Osteoblast (primary cell): ENCODE measurements around the gene PGBD1. TPM values are rescaled to one million over a fixed set of nuclear protein-coding genes. Genes with fewer than 3 reads are reported as not detected.
"Not testable (repeated sequence)": the region's sequence is repeated elsewhere in the genome, so short reads cannot be mapped to it uniquely, and the experiment has no call there.

Source experiments
- DNase-seq: peaks from one replicate; pipeline ENCODE4 v3.0.0; 2011; ENCODE audit warnings: low spot score, mixed read lengths; ENCODE audit not compliant: insufficient read length; ENCODE audit errors: missing footprints
- H2AFZ ChIP-seq: 2 replicates; pipeline ENCODE4 v1.6.0; 2011; ENCODE audit warnings: mild to moderate bottlenecking, low read length
- H3K27ac ChIP-seq: 2 replicates; pipeline ENCODE4 v1.5.1; 2011; ENCODE audit warnings: mild to moderate bottlenecking, low read depth, low read length, moderate library complexity
- H3K27me3 ChIP-seq: 2 replicates; pipeline ENCODE4 v1.6.0; 2012; ENCODE audit warnings: mild to moderate bottlenecking, control low read depth, inconsistent platforms, low read length, moderate library complexity; ENCODE audit not compliant: insufficient read depth
- H3K36me3 ChIP-seq: 2 replicates; pipeline ENCODE4 v1.5.1; 2011; ENCODE audit warnings: mild to moderate bottlenecking, low read length, control low read depth, moderate library complexity; ENCODE audit not compliant: insufficient read depth
- H3K4me1 ChIP-seq: 2 replicates; pipeline ENCODE4 v1.5.1; 2011; ENCODE audit warnings: mild to moderate bottlenecking, low read length, control low read depth, moderate library complexity; ENCODE audit not compliant: insufficient read depth
- H3K4me2 ChIP-seq: 2 replicates; pipeline ENCODE4 v1.6.0; 2011; ENCODE audit warnings: mild to moderate bottlenecking, low read length; ENCODE audit not compliant: insufficient read depth
- H3K4me3 ChIP-seq: fragments of 200-600 bp; sonication (generic); 3 replicates; pipeline ENCODE4 v1.5.1; 2012; ENCODE audit warnings: mild to moderate bottlenecking, low read length, inconsistent platforms; ENCODE audit not compliant: insufficient read depth
- H3K79me2 ChIP-seq: 2 replicates; pipeline ENCODE4 v1.6.0; 2012; ENCODE audit warnings: mild to moderate bottlenecking, low read length, control low read depth, inconsistent platforms; ENCODE audit not compliant: insufficient read depth
- H3K9me3 ChIP-seq: 2 replicates; pipeline ENCODE4 v1.5.1; 2011; ENCODE audit warnings: low read depth, low read length, control low read depth
- H4K20me1 ChIP-seq: 2 replicates; pipeline ENCODE4 v1.6.0; 2012; ENCODE audit warnings: mild to moderate bottlenecking, low read length, control low read depth; ENCODE audit not compliant: insufficient read depth
- total RNA-seq: library from RNA; depleted of rRNA; stranded (reverse); fragments of >200 nt; gene quantifications from 2 replicates; pipeline ENCODE4 v1.2.3, GENCODE V29; 2012
- TF ChIP-seq, protein P1 (sequence below): IDR thresholded peaks from 2 replicates; pipeline ENCODE4 v1.5.1; 2011; ENCODE audit warnings: mild to moderate bottlenecking, low read depth, low read length, moderate library complexity; ENCODE audit errors: extremely low read depth

Gene PGBD1
- total RNA-seq, 1 donor: 6.2 TPM

DNA sequence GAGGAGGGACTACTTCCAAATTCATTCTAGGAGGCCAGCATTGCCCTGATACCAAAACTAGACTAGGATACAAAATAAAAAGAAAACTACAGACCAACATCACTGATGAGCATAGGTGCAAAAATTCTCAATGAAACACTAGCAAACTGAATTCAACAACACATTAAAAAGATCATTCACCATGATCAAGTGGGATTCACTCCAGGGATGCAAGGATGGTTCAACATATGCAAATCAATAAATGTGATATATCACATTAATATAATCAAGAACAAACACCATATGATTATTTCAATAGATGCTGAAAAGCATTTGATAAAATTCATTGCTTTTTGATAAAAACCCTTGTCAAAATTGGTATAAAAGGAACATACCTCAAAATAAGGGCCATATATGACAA, 10.2 kb downstream of the PGBD1 start:
- Histone ChIP-seq H3K36me3 (no peaks in the 10 kb centered on the region), H3K79me2 (no peaks in the 10 kb centered on the region), H3K27ac (no peak overlapping the region), H3K9me3 (no peaks in the 10 kb centered on the region), H2AFZ (no peak overlapping the region), H3K4me3 (no peak overlapping the region), H3K27me3 (no peaks in the 10 kb centered on the region), H3K4me2 (no peak overlapping the region), H4K20me1 (no peaks in the 10 kb centered on the region), H3K4me1 (no peaks in the 10 kb centered on the region)
- TF ChIP-seq, protein P1, sequence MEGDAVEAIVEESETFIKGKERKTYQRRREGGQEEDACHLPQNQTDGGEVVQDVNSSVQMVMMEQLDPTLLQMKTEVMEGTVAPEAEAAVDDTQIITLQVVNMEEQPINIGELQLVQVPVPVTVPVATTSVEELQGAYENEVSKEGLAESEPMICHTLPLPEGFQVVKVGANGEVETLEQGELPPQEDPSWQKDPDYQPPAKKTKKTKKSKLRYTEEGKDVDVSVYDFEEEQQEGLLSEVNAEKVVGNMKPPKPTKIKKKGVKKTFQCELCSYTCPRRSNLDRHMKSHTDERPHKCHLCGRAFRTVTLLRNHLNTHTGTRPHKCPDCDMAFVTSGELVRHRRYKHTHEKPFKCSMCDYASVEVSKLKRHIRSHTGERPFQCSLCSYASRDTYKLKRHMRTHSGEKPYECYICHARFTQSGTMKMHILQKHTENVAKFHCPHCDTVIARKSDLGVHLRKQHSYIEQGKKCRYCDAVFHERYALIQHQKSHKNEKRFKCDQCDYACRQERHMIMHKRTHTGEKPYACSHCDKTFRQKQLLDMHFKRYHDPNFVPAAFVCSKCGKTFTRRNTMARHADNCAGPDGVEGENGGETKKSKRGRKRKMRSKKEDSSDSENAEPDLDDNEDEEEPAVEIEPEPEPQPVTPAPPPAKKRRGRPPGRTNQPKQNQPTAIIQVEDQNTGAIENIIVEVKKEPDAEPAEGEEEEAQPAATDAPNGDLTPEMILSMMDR: no peak
- no peak for DNase-seq

GRCh38 chr6:28295326-28295725, 14.0 kb downstream of the PGBD1 start:
- H2AFZ ChIP-seq: no peak overlapping the region
- no peak for DNase-seq
- TF ChIP-seq, protein P1: no peak
- no peaks in the 10 kb centered on the region for H3K36me3 ChIP-seq
- no peaks in the 10 kb centered on the region for H3K79me2 ChIP-seq
- no peak overlapping the region for H3K4me2 ChIP-seq
- H3K27me3 ChIP-seq: no peaks in the 10 kb centered on the region
- H3K4me3 ChIP-seq: no peak overlapping the region
- H3K4me1 ChIP-seq: no peaks in the 10 kb centered on the region
- no peaks in the 10 kb centered on the region for H4K20me1 ChIP-seq
- H3K9me3 ChIP-seq: no peaks in the 10 kb centered on the region
- H3K27ac ChIP-seq: no peak overlapping the region

- no peaks in the 10 kb centered on the region for H3K9me3 ChIP-seq
- no peak overlapping the region for H3K4me2 ChIP-seq
- no peak overlapping the region for H3K27ac ChIP-seq
- no peaks in the 10 kb centered on the region for H3K79me2 ChIP-seq
- no peak for DNase-seq
- no peaks in the 10 kb centered on the region for H4K20me1 ChIP-seq
- TF ChIP-seq, protein P1: no peak
- no peaks in the 10 kb centered on the region for H3K27me3 ChIP-seq
- H2AFZ ChIP-seq: no peak overlapping the region
- no peaks in the 10 kb centered on the region for H3K36me3 ChIP-seq
- H3K4me1 ChIP-seq: no peaks in the 10 kb centered on the region
- no peak overlapping the region for H3K4me3 ChIP-seq
These were observed 15.2 kb downstream of the PGBD1 start for GRCh38 chr6:28296520-28297060.

GRCh38 chr6:28303570-28303969, 22.2 kb downstream of the PGBD1 start:
- Histone ChIP-seq H3K4me1 (no peaks in the 10 kb centered on the region), H3K4me3 (no peak overlapping the region), H3K36me3 (no peaks in the 10 kb centered on the region), H4K20me1 (no peaks in the 10 kb centered on the region), H2AFZ (no peak overlapping the region), H3K9me3 (no peaks in the 10 kb centered on the region), H3K27me3 (no peaks in the 10 kb centered on the region), H3K4me2 (no peak overlapping the region), H3K27ac (no peak overlapping the region), H3K79me2 (no peaks in the 10 kb centered on the region)
- TF ChIP-seq, protein P1: no peak
- no peak for DNase-seq

GRCh38 chr6:28306363-28306762, 25.0 kb downstream of the PGBD1 start:
- not testable (repeated sequence) for H3K4me2 ChIP-seq, H4K20me1 ChIP-seq, DNase-seq, H3K36me3 ChIP-seq, H3K9me3 ChIP-seq, H3K79me2 ChIP-seq, H3K27me3 ChIP-seq, H2AFZ ChIP-seq, H3K4me1 ChIP-seq, H3K4me3 ChIP-seq, H3K27ac ChIP-seq
